ENCODE data around the gene VWA3A. TPM values are rescaled to one million over a fixed set of nuclear protein-coding genes. Genes with fewer than 3 reads are reported as not detected.

VWA3A gene, protein sequence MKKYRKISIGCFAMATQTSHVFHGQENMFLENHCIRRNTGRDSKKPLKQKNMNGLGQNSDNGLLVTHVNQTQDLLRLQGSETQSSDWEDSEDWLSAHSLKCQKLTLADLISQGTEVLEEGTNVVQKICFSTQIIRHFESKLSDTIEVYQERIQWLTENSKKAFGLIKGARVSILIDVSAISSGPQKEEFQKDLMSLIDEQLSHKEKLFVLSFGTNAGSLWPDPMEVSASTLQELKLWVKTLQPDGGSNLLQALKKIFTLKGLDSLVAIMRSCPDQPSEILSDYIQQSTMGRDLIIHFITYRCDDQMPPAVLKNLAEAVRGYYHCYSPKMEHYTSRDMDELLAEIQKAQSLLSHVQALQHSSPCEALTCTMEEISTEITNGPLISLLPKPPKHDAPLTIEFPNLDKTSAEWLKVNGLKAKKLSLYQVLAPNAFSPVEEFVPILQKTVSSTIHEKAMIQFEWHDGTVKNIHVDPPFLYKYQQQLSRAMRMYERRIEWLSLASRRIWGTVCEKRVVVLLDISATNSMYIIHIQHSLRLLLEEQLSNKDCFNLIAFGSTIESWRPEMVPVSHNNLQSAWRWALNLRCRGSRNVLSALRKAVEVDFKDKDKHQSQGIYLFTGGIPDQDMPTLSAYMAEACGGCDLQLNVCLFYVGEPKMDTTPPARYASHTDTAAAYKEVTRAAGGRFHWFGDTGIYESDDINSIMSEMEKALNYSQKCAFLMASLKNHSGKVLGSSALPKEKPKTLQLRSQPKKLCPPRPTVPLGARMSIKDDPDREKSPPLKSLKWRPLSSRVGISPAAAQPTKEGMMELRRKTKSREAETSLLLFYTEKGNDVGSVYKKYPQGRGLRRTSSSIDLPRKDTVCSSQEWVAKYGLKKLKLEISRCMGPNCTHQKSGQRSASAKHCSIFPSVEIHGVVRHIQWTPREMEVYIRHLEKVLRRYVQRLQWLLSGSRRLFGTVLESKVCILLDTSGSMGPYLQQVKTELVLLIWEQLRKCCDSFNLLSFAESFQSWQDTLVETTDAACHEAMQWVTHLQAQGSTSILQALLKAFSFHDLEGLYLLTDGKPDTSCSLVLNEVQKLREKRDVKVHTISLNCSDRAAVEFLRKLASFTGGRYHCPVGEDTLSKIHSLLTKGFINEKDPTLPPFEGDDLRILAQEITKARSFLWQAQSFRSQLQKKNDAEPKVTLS
- total RNA-seq, result 10.4 TPM

DNA sequence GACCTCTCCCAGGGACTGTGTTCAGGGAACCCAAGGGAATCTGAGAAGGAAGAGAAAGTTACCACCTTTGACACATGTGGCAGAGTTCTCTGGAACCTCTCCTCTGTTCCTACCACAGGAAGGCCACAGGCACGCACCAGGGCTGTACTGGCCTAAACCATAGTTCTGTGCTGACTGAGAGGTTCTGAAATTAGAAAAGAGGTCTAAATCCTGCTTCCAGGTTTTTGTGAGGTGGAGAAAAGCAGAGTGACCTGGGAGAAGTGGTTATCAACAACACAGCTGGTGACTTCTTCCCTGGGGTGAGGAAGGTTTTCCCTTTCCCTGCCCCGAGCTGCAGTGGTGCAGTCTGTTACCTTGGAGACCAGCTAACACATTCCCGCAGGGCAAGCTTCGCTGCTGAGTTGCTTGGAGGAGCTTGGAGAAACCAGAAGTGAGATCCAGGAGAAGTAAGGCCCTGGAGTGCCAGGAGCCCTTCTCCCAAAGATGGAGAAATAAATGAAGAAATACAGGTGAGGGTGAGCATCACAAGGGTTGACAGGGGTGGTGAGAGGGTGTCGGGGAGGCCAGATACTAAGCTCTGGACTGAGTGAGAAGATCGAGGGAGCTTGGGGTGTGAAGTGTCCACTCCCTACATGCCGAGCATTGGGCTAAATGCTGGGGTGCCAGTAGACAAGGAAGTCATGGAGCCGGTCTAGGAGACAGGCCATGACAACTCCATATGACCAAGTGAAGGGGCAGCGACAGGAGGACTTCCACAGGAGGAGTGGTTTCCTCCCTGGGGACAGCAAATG is at the start of gene VWA3A:
Gene VWA3A, plus strand, starts transcription at position 399 of the 791 bp plus-strand sequence. Its CDS starts 97 bp downstream, at position 496.

DNA sequence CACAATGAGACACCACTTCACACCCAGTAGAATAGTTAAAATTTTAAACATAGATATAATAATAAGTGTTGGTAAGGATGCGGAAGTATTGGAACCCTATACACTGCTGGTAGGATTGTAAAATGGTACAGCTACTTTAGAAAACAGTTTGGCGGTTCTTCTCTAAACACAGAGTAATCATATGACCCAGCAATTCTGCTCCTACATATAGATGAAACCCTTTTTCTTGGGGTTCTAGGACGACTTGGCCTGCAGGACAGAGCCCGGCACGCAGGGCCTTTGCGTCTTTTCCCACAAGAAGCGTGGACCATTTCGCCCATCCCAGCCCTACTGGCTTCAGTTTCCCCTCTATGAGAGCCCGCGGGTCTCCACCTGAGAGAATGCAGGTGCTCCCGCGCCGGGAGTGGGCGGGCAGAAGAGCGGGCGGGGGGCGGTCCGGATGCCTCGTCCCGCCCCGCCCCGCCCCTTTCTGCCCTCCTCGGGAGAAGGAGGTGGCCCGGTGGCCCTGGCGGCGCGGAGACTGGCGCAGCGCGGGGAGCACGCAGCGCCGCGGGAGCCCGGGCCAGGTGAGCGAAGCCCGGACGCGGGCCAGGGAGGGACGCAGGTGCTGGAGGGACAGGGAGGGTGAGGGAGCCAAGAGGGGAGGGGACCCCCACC is 69.8 kb downstream of the VWA3A start, which contains the start of gene SDR42E2:
Gene SDR42E2, plus strand, starts transcription at position 508 of the 657 bp plus-strand sequence. CDS start 3,077 bp downstream, outside the sequence.

DNA sequence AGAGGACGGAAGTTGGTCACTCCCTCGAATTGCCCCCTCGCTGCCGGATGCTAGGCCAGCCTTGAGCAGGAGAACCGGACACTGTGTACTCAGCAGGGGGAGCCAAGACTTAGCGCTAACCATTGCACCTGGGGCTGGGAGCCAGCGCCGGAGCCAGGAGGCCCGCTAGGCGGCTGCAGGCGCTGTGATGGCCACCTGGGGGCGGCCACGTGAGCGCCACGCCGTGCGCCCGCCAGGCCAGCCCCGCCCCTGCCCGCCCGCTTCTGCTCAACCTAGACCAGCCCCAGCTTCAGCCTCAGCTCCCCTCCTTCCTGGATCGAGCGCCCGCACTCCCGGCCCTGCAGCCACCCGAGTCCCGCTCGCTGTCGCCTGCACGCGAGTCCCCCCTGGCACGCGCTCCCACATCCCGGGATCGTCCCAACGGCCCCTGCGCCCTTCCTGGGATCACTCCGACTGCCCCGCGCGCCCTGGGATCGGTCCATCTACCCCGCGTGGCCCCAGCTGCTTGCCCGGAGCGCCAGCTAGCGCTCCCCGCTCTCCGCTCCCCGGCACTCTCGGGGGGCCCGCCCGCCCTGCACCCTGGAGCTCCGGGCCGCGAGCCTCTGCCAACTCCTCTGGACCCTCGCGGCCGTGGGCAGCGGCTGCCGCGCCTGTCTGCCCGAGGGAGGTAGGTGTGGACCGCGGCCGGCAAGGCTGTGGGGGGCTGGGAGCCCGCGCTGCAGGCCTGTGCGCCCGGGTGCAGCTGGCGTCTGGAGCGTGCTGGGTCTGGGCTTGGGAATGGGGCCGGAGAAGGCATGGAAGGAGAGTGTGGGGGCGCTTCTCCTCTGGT is 113.9 kb downstream of the VWA3A start, which contains the start of gene EEF2K:
Gene EEF2K, plus strand, starts transcription at position 266 of the 829 bp plus-strand sequence. CDS start 19,452 bp downstream, outside the sequence.

Other genes with a start within 250 kb of the VWA3A start
- gene NPIPB4, start 234.8 kb upstream of the VWA3A start, total RNA-seq, result 56.3 TPM
- gene UQCRC2, start 139.2 kb upstream of the VWA3A start, total RNA-seq, result 315 TPM
- not detected for gene PDZD9, start 91.4 kb upstream of the VWA3A start, total RNA-seq
- 57.7 TPM for gene MOSMO, start 84.4 kb upstream of the VWA3A start, total RNA-seq
- gene SDR42E2, start 70.0 kb downstream of the VWA3A start, total RNA-seq, result 0.23 TPM
- gene EEF2K, start 113.7 kb downstream of the VWA3A start, total RNA-seq, result 17.5 TPM
- 25.4 TPM for gene POLR3E, start 204.9 kb downstream of the VWA3A start, total RNA-seq